Transverse colon (tissue), 3 donors: ENCODE measurements around the gene NBPF1.
"Not testable (repeated sequence)": the region's sequence is repeated elsewhere in the genome, so short reads cannot be mapped to it uniquely, and the experiment has no call there.

Experiments used
- POLR2A ChIP-seq: fragments of 450-650 bp; IDR thresholded peaks from one replicate; pipeline ENCODE4 v1.6.1; 2016; ENCODE audit warnings: antibody characterized with exemption, mild to moderate bottlenecking, moderate library complexity
- POLR2AphosphoS5 ChIP-seq, 3 donors: sonication (generic); formaldehyde crosslinking; IDR thresholded peaks; one replicate each; pipeline ENCODE4 v1.6.1; 2016; ENCODE audit warnings: antibody characterized with exemption in 3 of 3

GRCh38 chr1:16626409-16626983 lies 13.1 kb upstream of the NBPF1 start:
- not testable (repeated sequence) for TF ChIP-seq POLR2AphosphoS5 (IDR thresholded peaks at IDR 0.05); POLR2A
